Type B pancreatic cell (in vitro differentiated cells): ENCODE measurements around the gene INKA2. TPM values are rescaled to one million over a fixed set of nuclear protein-coding genes. Genes with fewer than 3 reads are reported as not detected.

Source experiments
- DNase-seq: peaks from one replicate; pipeline ENCODE4 v3.0.0; 2021; ENCODE audit warnings: mixed read lengths; ENCODE audit not compliant: unreplicated experiment; ENCODE audit errors: extremely low spot score
- H3K27ac Mint-ChIP-seq: 2 replicates; pipeline ENCODE4 v1.8.0; 2021; ENCODE audit warnings: mild to moderate bottlenecking, mixed read lengths
- H3K27me3 Mint-ChIP-seq: 2 replicates; pipeline ENCODE4 v1.8.0; 2021; ENCODE audit warnings: mixed read lengths
- H3K36me3 Mint-ChIP-seq: 2 replicates; pipeline ENCODE4 v1.8.0; 2021; ENCODE audit warnings: mixed read lengths
- H3K4me1 Mint-ChIP-seq: one replicate; pipeline ENCODE4 v1.8.0; 2021; ENCODE audit warnings: mixed read lengths; ENCODE audit not compliant: unreplicated experiment
- H3K4me3 Mint-ChIP-seq: 2 replicates; pipeline ENCODE4 v1.8.0; 2021; ENCODE audit warnings: mild to moderate bottlenecking, mixed read lengths
- H3K9me3 Mint-ChIP-seq: 2 replicates; pipeline ENCODE4 v1.8.0; 2021; ENCODE audit warnings: mixed read lengths
- total RNA-seq: library from RNA; stranded (reverse); gene quantifications from 2 replicates; pipeline ENCODE4 v1.2.1, GENCODE V29; 2021; ENCODE audit warnings: low replicate concordance
- TF ChIP-seq, protein P1 (sequence below): fragments of 200-600 bp; sonication (generic); conservative IDR thresholded peaks from 2 replicates; pipeline ENCODE4 v1.5.0; 2021; ENCODE audit warnings: antibody characterized with exemption, mild to moderate bottlenecking

Gene INKA2
- total RNA-seq, 1 donor from 2014 or later, result 9.7 TPM

DNA sequence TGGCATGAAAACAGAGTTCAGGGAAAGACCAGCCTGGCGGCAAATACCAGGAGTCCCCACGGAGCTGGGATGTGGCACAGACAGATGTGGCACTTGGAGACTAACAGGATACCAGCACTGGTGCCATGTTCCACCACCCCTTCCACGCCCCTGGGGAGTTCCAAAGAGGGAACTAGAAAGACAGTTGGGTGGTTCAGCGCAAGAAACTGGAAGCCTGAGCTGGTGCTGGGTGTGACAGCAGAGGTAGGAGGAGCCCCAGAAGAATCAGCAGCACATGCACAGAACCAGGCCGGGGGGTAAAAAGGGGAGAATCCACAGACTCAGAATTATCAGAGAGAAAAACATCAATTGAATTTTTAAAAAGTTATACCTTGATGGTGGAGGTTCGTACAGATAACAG lies 38.9 kb upstream of the INKA2 start:
- no peaks in the 10 kb centered on the region for H3K9me3 Mint-ChIP-seq
- TF ChIP-seq, protein P1, sequence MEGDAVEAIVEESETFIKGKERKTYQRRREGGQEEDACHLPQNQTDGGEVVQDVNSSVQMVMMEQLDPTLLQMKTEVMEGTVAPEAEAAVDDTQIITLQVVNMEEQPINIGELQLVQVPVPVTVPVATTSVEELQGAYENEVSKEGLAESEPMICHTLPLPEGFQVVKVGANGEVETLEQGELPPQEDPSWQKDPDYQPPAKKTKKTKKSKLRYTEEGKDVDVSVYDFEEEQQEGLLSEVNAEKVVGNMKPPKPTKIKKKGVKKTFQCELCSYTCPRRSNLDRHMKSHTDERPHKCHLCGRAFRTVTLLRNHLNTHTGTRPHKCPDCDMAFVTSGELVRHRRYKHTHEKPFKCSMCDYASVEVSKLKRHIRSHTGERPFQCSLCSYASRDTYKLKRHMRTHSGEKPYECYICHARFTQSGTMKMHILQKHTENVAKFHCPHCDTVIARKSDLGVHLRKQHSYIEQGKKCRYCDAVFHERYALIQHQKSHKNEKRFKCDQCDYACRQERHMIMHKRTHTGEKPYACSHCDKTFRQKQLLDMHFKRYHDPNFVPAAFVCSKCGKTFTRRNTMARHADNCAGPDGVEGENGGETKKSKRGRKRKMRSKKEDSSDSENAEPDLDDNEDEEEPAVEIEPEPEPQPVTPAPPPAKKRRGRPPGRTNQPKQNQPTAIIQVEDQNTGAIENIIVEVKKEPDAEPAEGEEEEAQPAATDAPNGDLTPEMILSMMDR, result no peak
- no peak for DNase-seq
- H3K36me3 Mint-ChIP-seq, result no peaks in the 10 kb centered on the region
- H3K27ac Mint-ChIP-seq, result no peak overlapping the region
- peaks cover 17% of the 10 kb centered on the region for H3K27me3 Mint-ChIP-seq
- H3K4me3 Mint-ChIP-seq, result no peak overlapping the region
- no peaks in the 10 kb centered on the region for H3K4me1 Mint-ChIP-seq

- Mint-ChIP-seq H3K4me1 (no peaks in the 10 kb centered on the region), H3K9me3 (no peaks in the 10 kb centered on the region), H3K4me3 (no peak overlapping the region), H3K27me3 (peaks cover 17% of the 10 kb centered on the region), H3K36me3 (no peaks in the 10 kb centered on the region), H3K27ac (no peak overlapping the region)
- DNase-seq, result no peak
- TF ChIP-seq, protein P1, result no peak
Observed at GRCh38 chr1:111777301-111777700, 38.1 kb upstream of the INKA2 start.

GRCh38 chr1:111776861-111777260 lies 37.7 kb upstream of the INKA2 start:
- Mint-ChIP-seq H3K4me3 (no peak overlapping the region), H3K9me3 (no peaks in the 10 kb centered on the region), H3K4me1 (no peaks in the 10 kb centered on the region), H3K36me3 (no peaks in the 10 kb centered on the region), H3K27me3 (peaks cover 17% of the 10 kb centered on the region), H3K27ac (no peak overlapping the region)
- TF ChIP-seq, protein P1, result no peak
- DNase-seq, result no peak

- TF ChIP-seq, protein P1, result no peak
Observed at GRCh38 chr1:111776391-111776790, 37.2 kb upstream of the INKA2 start.

GRCh38 chr1:111775966-111776365 lies 36.8 kb upstream of the INKA2 start:
- Mint-ChIP-seq H3K9me3 (no peaks in the 10 kb centered on the region), H3K27me3 (peaks cover 12% of the 10 kb centered on the region), H3K27ac (no peak overlapping the region), H3K4me3 (no peak overlapping the region), H3K36me3 (no peaks in the 10 kb centered on the region), H3K4me1 (no peaks in the 10 kb centered on the region)
- TF ChIP-seq, protein P1, result no peak
- no peak for DNase-seq

More at GRCh38 chr1:111776391-111776790, 37.2 kb upstream of the INKA2 start:
- Mint-ChIP-seq H3K27me3 (peaks cover 15% of the 10 kb centered on the region), H3K27ac (no peak overlapping the region), H3K9me3 (no peaks in the 10 kb centered on the region), H3K36me3 (no peaks in the 10 kb centered on the region), H3K4me1 (no peaks in the 10 kb centered on the region), H3K4me3 (no peak overlapping the region)
- DNase-seq, result no peak

DNA sequence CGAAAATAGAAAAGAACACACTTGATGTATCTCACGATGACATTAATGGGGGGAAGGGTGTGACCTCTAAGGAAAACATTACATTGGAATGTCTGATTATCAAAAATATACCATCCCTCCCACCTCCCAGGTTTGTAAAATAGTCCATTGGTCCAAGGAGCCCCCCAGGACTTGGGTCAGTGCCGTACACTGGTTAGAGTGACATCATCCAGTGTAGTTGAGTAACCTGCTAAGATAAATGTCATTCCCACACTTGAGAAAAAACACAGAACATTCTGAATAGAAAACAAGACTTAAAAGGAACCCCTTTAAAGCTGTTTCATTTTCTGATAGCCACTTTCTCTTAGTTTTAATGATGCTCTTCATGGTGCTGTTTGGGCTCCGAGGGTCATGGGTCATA lies 31.7 kb upstream of the INKA2 start:
- Mint-ChIP-seq H3K27ac (no peak overlapping the region), H3K27me3 (no peaks in the 10 kb centered on the region), H3K9me3 (no peaks in the 10 kb centered on the region), H3K4me3 (no peak overlapping the region), H3K36me3 (peaks cover 4% of the 10 kb centered on the region), H3K4me1 (peaks cover 4% of the 10 kb centered on the region)
- no peak for DNase-seq
- TF ChIP-seq, protein P1, result no peak
